T-helper 2 cell treated with Interferon-gamma antibody and Interleukin-4, amounts not matched to agents 5 μg/mL and 100 μg/mL, for 36 hours (primary cell): ENCODE results near the gene GJB6.

Source experiments
- DNase-seq: peaks from one replicate; pipeline ENCODE4 v3.0.0; 2021; ENCODE audit warnings: low spot score
- H3K27ac Mint-ChIP-seq: one replicate; pipeline ENCODE4 v1.8.0; 2021; ENCODE audit warnings: mild to moderate bottlenecking, mixed read lengths
- H3K27me3 Mint-ChIP-seq: one replicate; pipeline ENCODE4 v1.8.0; 2021; ENCODE audit warnings: low read depth, mixed read lengths
- H3K36me3 Mint-ChIP-seq: one replicate; pipeline ENCODE4 v1.8.0; 2021; ENCODE audit warnings: low read depth, mixed read lengths
- H3K4me1 Mint-ChIP-seq: one replicate; pipeline ENCODE4 v1.8.0; 2021; ENCODE audit warnings: low read depth, mixed read lengths
- H3K4me3 Mint-ChIP-seq: one replicate; pipeline ENCODE4 v1.8.0; 2022; ENCODE audit warnings: mild to moderate bottlenecking, moderate library complexity, mixed read lengths
- H3K9me3 Mint-ChIP-seq: one replicate; pipeline ENCODE4 v1.8.0; 2021; ENCODE audit warnings: mixed read lengths

The GJB6 gene

DNA sequence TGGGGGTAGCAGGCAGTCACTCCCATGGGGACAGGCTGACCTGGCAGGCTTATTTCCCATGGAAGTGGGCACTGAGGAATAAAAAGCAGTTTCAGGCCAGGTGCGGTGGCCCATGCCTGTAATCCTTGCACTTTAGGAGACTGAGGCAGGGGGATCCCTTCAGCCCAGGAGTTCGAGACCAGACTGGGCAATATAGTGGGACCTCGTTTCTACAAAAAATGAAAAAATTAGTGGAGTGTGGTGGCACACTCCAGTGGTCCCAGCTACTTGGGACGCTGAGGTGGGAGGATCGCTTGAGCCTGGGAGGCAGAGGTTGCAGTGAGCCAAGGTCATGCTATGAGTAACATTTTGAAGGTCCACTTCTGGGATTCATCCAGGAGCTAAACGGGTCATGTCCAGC is 45.3 kb downstream of the GJB6 start:
- Mint-ChIP-seq H3K4me1 (peaks cover under 1% of the 10 kb centered on the region), H3K36me3 (no peaks in the 10 kb centered on the region), H3K9me3 (no peaks in the 10 kb centered on the region), H3K4me3 (no peak overlapping the region), H3K27me3 (peaks cover 36% of the 10 kb centered on the region), H3K27ac (no peak overlapping the region)
- no peak for DNase-seq

DNA sequence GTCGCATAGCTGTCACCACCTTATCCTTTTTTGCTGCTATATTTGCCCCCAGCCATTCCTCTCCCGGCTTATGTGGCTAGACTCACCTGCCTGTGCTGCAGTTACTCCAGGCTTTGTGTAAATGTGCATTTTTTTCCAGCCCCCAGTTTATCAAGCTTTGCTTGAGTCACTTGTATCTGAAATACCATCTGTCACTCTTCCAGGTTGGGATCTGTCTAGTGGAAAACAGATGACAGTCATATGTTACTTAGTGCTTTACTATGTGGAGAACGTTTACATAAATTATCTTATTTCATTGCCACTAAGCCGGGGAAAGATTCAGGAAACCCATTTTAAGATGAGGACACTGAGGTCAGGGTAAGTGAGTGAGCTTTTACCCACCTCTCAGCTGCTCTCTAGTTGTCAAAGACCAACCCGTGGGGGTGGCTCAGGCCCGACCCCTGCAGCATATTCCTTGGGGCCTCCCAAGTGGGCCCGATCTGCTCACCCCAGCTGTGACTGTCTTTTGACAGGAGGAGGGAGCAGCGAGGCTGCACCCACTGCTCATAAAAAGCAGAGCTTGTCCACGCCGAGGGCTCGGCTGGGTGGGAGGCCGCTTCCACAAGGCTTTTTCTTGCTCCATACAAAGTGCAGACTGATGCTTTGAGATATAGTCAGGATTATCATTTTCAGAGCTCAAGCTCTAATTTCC is 46.6 kb downstream of the GJB6 start:
- no peak for DNase-seq
- Mint-ChIP-seq H3K27me3 (peaks cover 31% of the 10 kb centered on the region), H3K9me3 (no peaks in the 10 kb centered on the region), H3K36me3 (no peaks in the 10 kb centered on the region), H3K4me1 (no peaks in the 10 kb centered on the region), H3K4me3 (no peak overlapping the region), H3K27ac (no peak overlapping the region)

DNA sequence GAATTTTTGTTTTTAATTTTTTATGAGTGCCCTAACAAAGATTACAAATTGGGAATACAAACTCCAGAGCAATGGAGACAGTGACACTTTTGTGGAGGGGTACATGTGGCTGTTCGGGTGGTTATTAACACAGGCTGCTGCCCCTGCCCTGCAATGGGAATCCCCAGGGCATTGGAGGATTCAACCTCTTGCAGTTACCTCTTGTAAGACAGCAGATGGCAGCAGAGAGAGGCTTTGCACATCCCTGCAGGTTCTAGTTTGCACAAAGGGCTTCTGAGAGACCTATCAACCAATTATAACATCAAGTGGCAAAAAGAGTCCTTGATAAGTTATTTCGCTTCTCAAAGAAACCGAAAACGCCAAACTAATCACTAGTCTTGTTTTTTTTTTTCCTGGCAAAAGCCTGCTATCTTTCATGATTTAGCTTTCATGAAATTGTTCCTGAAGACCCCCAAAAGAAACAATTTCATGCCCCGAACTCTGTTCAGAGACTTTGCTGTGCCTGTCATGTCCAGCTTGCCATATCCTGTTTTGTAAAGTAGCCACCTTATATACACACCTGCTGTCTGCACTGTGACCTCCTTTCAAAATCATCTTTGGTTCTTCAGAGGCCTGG is 49.8 kb downstream of the GJB6 start:
- no peak overlapping the region for H3K27ac Mint-ChIP-seq
- no peaks in the 10 kb centered on the region for H3K4me1 Mint-ChIP-seq
- H3K27me3 Mint-ChIP-seq, result peaks cover 45% of the 10 kb centered on the region
- no peak overlapping the region for H3K4me3 Mint-ChIP-seq
- DNase-seq, result peak; percentile 37
- no peaks in the 10 kb centered on the region for H3K9me3 Mint-ChIP-seq
- H3K36me3 Mint-ChIP-seq, result no peaks in the 10 kb centered on the region

DNA sequence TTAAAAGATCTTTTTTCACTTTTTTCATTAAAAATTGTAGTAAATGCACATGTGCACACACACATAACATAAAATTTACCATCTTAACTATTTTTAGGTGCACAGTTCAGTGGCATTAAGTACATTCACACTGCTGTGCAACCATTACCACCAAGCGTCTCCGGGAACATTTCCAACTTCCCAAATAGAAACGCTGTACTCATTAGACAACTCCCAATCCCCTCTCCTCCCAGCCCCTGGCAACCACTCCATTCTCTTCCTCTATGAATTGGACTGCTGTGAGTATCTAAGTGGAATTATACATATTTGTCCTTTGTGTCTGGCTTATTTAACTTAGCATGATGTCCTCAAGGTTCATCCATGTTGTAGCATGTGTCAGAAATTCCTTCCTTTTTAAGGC is 50.9 kb downstream of the GJB6 start:
- peaks cover 48% of the 10 kb centered on the region for H3K27me3 Mint-ChIP-seq
- no peaks in the 10 kb centered on the region for H3K9me3 Mint-ChIP-seq
- H3K36me3 Mint-ChIP-seq, result no peaks in the 10 kb centered on the region
- no peak overlapping the region for H3K4me3 Mint-ChIP-seq
- H3K27ac Mint-ChIP-seq, result no peak overlapping the region
- H3K4me1 Mint-ChIP-seq, result no peaks in the 10 kb centered on the region
- DNase-seq, result no peak

DNA sequence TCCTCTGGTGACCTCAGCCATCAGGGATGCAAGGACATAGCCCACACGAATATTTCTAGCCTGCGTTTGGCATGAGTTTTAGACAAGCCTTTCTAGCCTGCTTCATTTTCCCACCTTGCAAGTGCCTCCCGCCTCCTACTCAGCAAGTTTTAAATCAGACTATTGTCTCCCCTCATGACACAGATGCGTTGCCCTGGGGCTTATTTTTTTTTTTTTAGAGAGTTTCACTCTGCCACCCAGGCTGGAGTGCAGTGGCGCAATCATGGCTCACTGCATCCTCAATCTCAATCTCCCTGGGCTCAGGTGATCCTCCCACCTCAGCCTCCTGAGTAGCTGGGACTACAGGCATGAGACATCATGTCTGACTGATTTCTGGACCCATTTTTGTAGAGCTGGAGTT is 54.0 kb downstream of the GJB6 start:
- no peak for DNase-seq
- Mint-ChIP-seq H3K4me1 (peaks cover 8% of the 10 kb centered on the region), H3K27me3 (peaks cover 70% of the 10 kb centered on the region), H3K27ac (no peak overlapping the region), H3K4me3 (no peak overlapping the region), H3K9me3 (no peaks in the 10 kb centered on the region), H3K36me3 (no peaks in the 10 kb centered on the region)

DNA sequence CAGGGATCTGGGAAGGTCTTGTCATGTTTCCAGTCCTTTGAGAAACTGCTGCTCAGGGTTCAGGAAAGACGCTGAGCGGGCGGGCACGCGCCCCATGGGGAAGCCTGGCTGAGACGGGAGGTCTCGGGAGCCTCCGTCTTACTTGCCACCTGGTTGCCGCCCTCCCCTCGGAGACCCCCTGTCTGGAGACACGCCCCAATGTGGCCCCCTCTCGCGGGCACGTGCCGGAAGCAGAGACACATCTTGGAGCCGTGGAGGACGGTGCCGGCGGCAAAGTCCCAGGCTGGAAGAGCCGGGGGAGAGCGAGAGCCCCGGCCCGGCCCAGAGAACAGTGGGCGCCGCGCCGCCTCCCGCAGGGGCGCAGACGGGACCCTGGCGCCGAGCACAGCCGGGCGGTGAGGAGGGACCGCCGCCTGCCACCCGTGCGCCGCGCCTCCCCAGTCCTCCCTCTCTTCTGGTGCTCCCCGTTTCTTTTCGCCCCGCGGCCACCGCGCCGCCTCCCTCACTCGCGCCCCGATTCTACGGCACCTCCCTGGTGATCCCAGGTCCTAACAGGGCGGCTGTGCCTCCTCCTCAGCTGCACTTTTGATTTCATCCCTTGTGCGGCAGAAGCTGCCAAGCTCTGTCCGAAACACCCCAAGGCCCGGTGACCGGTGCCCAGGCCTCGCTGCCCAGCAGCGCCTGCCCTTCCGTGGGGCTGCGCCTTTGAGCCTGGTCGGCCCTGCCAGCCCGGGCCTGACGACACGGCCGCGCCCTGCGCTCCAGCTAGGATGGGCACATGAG is 54.9 kb downstream of the GJB6 start:
- no peak for DNase-seq
- peaks cover 69% of the 10 kb centered on the region for H3K27me3 Mint-ChIP-seq
- no peak overlapping the region for H3K27ac Mint-ChIP-seq
- no peaks in the 10 kb centered on the region for H3K36me3 Mint-ChIP-seq
- H3K4me3 Mint-ChIP-seq, result no peak overlapping the region
- peaks cover 8% of the 10 kb centered on the region for H3K4me1 Mint-ChIP-seq
- H3K9me3 Mint-ChIP-seq, result no peaks in the 10 kb centered on the region

DNA sequence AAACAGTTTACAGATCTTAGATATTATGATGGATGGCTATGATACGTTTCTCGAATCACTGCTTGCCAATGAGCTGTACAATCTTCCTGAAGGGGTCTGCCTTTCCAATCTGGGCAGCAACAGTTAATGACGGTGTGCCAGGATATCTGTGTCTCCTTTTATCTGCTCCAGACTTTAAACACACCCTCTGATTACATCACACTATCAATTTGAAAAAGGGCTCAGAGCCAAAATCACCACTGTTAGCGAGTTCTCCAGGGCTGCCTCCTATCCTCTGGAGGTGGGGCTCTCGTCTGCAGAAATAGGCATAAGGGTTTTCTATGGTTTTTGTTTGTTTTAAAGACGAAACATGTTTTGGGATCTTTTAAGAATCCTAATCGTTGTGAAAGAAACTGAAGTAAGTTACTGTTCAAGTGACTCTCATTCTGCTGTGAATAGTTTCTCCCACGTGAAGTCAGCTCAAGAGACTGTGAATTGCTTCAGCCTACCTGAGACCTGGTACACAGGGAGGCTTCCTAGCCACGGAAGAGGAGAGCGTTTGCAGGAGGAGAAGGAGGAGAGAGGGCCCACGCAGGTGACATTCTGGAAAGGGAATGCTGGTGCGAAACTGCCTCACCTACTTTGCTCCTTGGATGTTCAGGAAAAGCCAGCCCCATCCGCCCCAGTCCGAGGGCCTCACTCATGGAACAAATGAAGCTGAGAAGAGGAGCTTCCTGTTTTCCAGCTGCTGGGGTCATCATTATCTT is 56.0 kb downstream of the GJB6 start:
- H3K27ac Mint-ChIP-seq, result no peak overlapping the region
- no peak overlapping the region for H3K4me3 Mint-ChIP-seq
- H3K9me3 Mint-ChIP-seq, result no peaks in the 10 kb centered on the region
- peaks cover 70% of the 10 kb centered on the region for H3K27me3 Mint-ChIP-seq
- H3K36me3 Mint-ChIP-seq, result no peaks in the 10 kb centered on the region
- H3K4me1 Mint-ChIP-seq, result peaks cover 8% of the 10 kb centered on the region
- no peak for DNase-seq

DNA sequence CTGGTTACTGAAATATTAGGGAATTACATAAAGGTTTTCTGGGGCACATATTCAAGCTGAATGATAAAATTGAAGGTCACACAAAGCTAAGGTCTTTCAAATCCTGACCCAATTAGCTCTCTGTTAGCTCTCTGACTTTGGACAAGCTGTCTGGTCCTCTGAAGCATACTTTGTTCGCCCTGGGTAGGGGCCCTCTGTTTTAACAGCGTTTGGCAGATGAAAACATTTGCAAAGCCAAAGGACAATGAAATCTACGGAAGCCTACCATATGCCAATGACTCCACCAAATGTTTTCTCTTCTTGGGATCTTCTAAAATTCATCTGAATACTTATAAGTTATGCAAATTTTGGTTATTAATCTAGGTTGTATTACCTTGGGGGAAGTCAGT is 56.7 kb downstream of the GJB6 start:
- no peak overlapping the region for H3K4me3 Mint-ChIP-seq
- H3K4me1 Mint-ChIP-seq, result peaks cover 8% of the 10 kb centered on the region
- H3K36me3 Mint-ChIP-seq, result no peaks in the 10 kb centered on the region
- peaks cover 69% of the 10 kb centered on the region for H3K27me3 Mint-ChIP-seq
- H3K9me3 Mint-ChIP-seq, result no peaks in the 10 kb centered on the region
- H3K27ac Mint-ChIP-seq, result no peak overlapping the region
- DNase-seq, result no peak

DNA sequence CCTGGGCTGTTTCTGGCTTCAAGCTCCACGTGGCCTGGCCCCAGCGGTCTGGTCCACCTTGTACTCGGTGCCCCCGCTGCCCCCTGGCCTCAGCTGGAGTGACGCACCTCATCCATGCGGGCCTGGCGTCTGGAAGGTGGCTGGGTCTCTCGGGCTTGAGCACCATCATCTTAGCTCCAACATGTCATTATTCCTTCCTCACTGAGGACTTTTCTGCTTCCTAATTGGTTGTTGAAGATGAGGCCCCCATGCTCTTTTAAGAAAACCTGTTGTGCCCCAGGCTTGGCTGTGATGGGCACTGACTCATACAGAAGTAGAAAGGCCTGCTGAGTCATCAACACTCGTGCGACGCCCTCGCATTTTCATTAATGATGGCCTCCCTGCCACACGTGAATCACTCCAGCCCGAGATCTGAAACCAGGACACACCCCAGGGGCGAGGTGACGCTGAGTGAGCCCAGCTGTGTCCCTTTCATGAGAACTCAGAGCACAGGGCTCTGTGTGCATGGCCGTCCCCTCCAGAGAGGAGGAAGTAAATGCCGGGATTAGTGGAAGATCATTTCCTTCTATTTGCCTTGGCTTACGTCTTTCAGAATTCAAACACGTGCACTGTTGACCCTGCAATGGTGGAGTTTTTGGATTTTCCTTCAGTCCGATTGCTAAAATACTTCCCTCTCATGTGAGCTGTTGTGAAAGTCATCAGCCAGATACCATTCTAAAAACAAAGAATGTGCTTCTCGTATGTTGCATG is 57.3 kb downstream of the GJB6 start:
- Mint-ChIP-seq H3K9me3 (no peaks in the 10 kb centered on the region), H3K27me3 (peaks cover 68% of the 10 kb centered on the region), H3K27ac (no peak overlapping the region), H3K4me3 (peak overlapping the region; percentile 18), H3K4me1 (peaks cover 8% of the 10 kb centered on the region), H3K36me3 (no peaks in the 10 kb centered on the region)
- peak; percentile 74 for DNase-seq

DNA sequence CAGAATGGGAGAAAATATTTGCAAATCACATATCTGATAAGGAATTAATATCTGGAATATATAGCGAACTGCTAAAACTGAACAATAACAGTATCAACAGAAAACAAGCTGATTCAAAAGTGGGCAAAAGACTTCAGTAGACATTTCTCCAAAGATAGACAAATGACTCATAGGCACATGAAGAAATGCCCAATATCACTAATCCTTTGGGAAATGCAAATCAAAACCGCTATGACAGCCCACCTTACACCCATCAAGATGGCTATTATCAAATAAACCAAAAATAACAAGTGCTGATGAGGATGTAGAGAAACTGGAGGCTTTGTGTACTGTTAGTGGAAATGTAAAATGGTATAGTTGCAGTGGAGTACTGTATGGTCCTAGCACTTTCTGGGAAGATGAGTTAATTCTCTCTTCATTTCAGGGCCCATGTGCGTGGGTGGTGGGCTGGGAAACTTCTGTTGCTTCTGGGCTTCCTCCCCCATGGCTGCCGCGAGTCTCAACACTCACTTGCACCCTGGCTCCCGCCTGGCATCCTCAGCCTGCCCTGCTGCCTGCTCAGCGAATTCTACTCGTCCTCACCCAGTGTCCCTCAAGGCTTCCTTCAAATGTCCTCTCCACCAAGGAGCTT is 58.9 kb downstream of the GJB6 start:
- no peak for DNase-seq

More for the DNA sequence above, 58.9 kb downstream of the GJB6 start:
- no peaks in the 10 kb centered on the region for H3K36me3 Mint-ChIP-seq
- H3K27ac Mint-ChIP-seq, result no peak overlapping the region
- H3K27me3 Mint-ChIP-seq, result peaks cover 60% of the 10 kb centered on the region
- peaks cover 10% of the 10 kb centered on the region for H3K4me1 Mint-ChIP-seq
- no peak overlapping the region for H3K4me3 Mint-ChIP-seq
- H3K9me3 Mint-ChIP-seq, result no peaks in the 10 kb centered on the region
